GM12878 (cell line): Measurements from ENCODE around the gene CUTC. TPM values are rescaled to one million over a fixed set of nuclear protein-coding genes. Genes with fewer than 3 reads are reported as not detected.

Source experiments
- CHD2 ChIP-seq: IDR thresholded peaks from 2 replicates; pipeline ENCODE4 v1.6.1; 2011; ENCODE audit warnings: low read depth, low read length, improper control_type of control experiment, borderline replicate concordance
- DPF2 ChIP-seq: fragments of 450-650 bp; IDR thresholded peaks from 2 replicates; pipeline ENCODE4 v1.6.1; 2017; ENCODE audit warnings: mild to moderate bottlenecking
- EED ChIP-seq: sonication (generic); IDR thresholded peaks from 2 replicates; pipeline ENCODE4 v1.6.1; 2016; ENCODE audit warnings: antibody characterized with exemption, low read depth
- ESRRA ChIP-seq: IDR thresholded peaks from 2 replicates; pipeline ENCODE4 v1.6.1; 2012; ENCODE audit warnings: mild to moderate bottlenecking, low read length, improper control_type of control experiment
- ETV6 ChIP-seq, 2 experiments: fragments of 450-650 bp in 1 of 2; IDR thresholded peaks in 1 of 2; conservative IDR thresholded peaks in 1 of 2; 2 replicates each; pipeline ENCODE4 v1.6.1; 2014; ENCODE audit warnings: antibody characterized with exemption in 1 of 2, borderline replicate concordance in 1 of 2, low read depth in 1 of 2, mild to moderate bottlenecking in 1 of 2, moderate library complexity in 1 of 2
- FOS ChIP-seq: IDR thresholded peaks from 3 replicates; pipeline ENCODE4 v1.6.1; 2011; ENCODE audit warnings: borderline replicate concordance; ENCODE audit not compliant: insufficient read length; ENCODE audit errors: extremely low read depth
- FOXM1 ChIP-seq: IDR thresholded peaks from 2 replicates; pipeline ENCODE4 v1.6.1; 2012; ENCODE audit warnings: low read depth, mild to moderate bottlenecking, inconsistent platforms, low read length, moderate library complexity
- GATAD2B ChIP-seq: fragments of 450-650 bp; conservative IDR thresholded peaks from 2 replicates; pipeline ENCODE4 v1.6.1; 2017; ENCODE audit warnings: low read depth, mild to moderate bottlenecking, moderate library complexity
- HCFC1 ChIP-seq: fragments of 150-350 bp; IDR thresholded peaks from 2 replicates; pipeline ENCODE4 v1.6.1; 2014; ENCODE audit warnings: low read length
- MEF2B ChIP-seq: fragments of 450-650 bp; IDR thresholded peaks from 2 replicates; pipeline ENCODE4 v1.6.1; 2018; ENCODE audit warnings: mild to moderate bottlenecking, moderate library complexity; ENCODE audit not compliant: partially characterized antibody, poor library complexity, severe bottlenecking
- POLR2AphosphoS2 ChIP-seq: IDR thresholded peaks from 2 replicates; pipeline ENCODE4 v1.6.1; 2011; ENCODE audit warnings: low read depth, mild to moderate bottlenecking, low read length, improper control_type of control experiment, moderate library complexity
- POLR2AphosphoS5 ChIP-seq: IDR thresholded peaks from 2 replicates; pipeline ENCODE4 v1.6.1; 2011; ENCODE audit warnings: mild to moderate bottlenecking, low read length, inconsistent platforms
- SPI1 ChIP-seq: IDR thresholded peaks from 2 replicates; pipeline ENCODE4 v1.6.1; 2011; ENCODE audit warnings: low read depth, mild to moderate bottlenecking, low read length, moderate library complexity, borderline replicate concordance; ENCODE audit not compliant: insufficient read depth
- TAF1 ChIP-seq: IDR thresholded peaks from 2 replicates; pipeline ENCODE4 v1.6.1; 2011; ENCODE audit warnings: mild to moderate bottlenecking, low read depth, low read length, borderline replicate concordance
- TCF12 ChIP-seq: IDR thresholded peaks from 2 replicates; pipeline ENCODE4 v1.6.1; 2011; ENCODE audit warnings: low read depth, mild to moderate bottlenecking, low read length
- ZNF207 ChIP-seq: fragments of 450-650 bp; IDR thresholded peaks from 2 replicates; pipeline ENCODE4 v1.6.1; 2014; ENCODE audit warnings: antibody characterized with exemption, mild to moderate bottlenecking, borderline replicate concordance
- polyA plus RNA-seq, 11 experiments: library from polyadenylated mRNA; depleted of rRNA in 4 of 11; unstranded in 6 of 11; stranded (reverse) in 5 of 11; fragments of >200 nt; fragmentation: Nextera tagmentation in 4 of 11; fragmentation: Illumina TruSeq in 1 of 11; extraction: Ambion mirVana in 4 of 11; extraction: Trizol in 1 of 11; gene quantifications; 1 replicate in 1 of 11; 2 replicates in 10 of 11; pipeline versions ENCODE4 v1.2.1 to v1.2.3, GENCODE V29; 2011 to 2016; ENCODE audit warnings: inconsistent platforms in 2 of 11, missing spikeins in 2 of 11, low read depth in 1 of 11
- total RNA-seq, 4 experiments: library from RNA; depleted of rRNA in 3 of 4; stranded (reverse); fragments of >200 nt in 3 of 4; fragmentation: Illumina TruSeq in 1 of 4; extraction: Trizol in 1 of 4; gene quantifications; 2 replicates each; pipeline versions ENCODE4 v1.2.1 to v1.2.3, GENCODE V29; 2013 to 2021
- TF ChIP-seq, protein P1 (sequence below): fragments of 450-650 bp; IDR thresholded peaks from 2 replicates; pipeline ENCODE4 v1.6.1; 2014; ENCODE audit warnings: mild to moderate bottlenecking
- TF ChIP-seq, protein P2 (sequence below): IDR thresholded peaks from 2 replicates; pipeline ENCODE4 v1.6.1; 2012; ENCODE audit warnings: low read depth, low read length, improper control_type of control experiment
- TF ChIP-seq, protein P3 (sequence below): IDR thresholded peaks from 2 replicates; pipeline ENCODE4 v1.6.1; 2012; ENCODE audit warnings: low read length, inconsistent platforms
- TF ChIP-seq, protein P4 (sequence below): IDR thresholded peaks from 2 replicates; pipeline ENCODE4 v1.6.1; 2011; ENCODE audit warnings: low read depth, mild to moderate bottlenecking, low read length, moderate library complexity, borderline replicate concordance; ENCODE audit errors: extremely low read depth

The CUTC gene
- total and polyA plus RNA-seq, 10 of the 15 experiments (the other 5 are each of a cell fraction or from before 2014, with no cell fraction given), result 23.8 to 71.7 (median 40.8) TPM

- TF ChIP-seq, protein P1, sequence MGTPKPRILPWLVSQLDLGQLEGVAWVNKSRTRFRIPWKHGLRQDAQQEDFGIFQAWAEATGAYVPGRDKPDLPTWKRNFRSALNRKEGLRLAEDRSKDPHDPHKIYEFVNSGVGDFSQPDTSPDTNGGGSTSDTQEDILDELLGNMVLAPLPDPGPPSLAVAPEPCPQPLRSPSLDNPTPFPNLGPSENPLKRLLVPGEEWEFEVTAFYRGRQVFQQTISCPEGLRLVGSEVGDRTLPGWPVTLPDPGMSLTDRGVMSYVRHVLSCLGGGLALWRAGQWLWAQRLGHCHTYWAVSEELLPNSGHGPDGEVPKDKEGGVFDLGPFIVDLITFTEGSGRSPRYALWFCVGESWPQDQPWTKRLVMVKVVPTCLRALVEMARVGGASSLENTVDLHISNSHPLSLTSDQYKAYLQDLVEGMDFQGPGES, result no peak
- TF ChIP-seq, protein P2, sequence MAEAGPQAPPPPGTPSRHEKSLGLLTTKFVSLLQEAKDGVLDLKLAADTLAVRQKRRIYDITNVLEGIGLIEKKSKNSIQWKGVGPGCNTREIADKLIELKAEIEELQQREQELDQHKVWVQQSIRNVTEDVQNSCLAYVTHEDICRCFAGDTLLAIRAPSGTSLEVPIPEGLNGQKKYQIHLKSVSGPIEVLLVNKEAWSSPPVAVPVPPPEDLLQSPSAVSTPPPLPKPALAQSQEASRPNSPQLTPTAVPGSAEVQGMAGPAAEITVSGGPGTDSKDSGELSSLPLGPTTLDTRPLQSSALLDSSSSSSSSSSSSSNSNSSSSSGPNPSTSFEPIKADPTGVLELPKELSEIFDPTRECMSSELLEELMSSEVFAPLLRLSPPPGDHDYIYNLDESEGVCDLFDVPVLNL, result no peak
- TF ChIP-seq ZNF207, result no peak
- no peak for TF ChIP-seq TAF1
- no peak for TF ChIP-seq GATAD2B
- no peak for TF ChIP-seq HCFC1
- no peak for TF ChIP-seq DPF2
- TF ChIP-seq, protein P3, sequence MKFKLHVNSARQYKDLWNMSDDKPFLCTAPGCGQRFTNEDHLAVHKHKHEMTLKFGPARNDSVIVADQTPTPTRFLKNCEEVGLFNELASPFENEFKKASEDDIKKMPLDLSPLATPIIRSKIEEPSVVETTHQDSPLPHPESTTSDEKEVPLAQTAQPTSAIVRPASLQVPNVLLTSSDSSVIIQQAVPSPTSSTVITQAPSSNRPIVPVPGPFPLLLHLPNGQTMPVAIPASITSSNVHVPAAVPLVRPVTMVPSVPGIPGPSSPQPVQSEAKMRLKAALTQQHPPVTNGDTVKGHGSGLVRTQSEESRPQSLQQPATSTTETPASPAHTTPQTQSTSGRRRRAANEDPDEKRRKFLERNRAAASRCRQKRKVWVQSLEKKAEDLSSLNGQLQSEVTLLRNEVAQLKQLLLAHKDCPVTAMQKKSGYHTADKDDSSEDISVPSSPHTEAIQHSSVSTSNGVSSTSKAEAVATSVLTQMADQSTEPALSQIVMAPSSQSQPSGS, result no peak
- TF ChIP-seq CHD2, result no peak
- TF ChIP-seq FOS, result no peak
- TF ChIP-seq ETV6 (conservative IDR thresholded peaks at IDR 0.05 in 1 of 2, IDR thresholded peaks at IDR 0.05 in 1 of 2; ENCODE audit: borderline replicate concordance in 1 of 2, low read depth in 1 of 2), result no peak
- peak; percentile 95 for TF ChIP-seq SPI1
- TF ChIP-seq TCF12, result no peak
- no peak for TF ChIP-seq ESRRA
- TF ChIP-seq MEF2B, result no peak
- no peak for TF ChIP-seq FOXM1
- TF ChIP-seq, protein P4, sequence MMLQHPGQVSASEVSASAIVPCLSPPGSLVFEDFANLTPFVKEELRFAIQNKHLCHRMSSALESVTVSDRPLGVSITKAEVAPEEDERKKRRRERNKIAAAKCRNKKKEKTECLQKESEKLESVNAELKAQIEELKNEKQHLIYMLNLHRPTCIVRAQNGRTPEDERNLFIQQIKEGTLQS, result no peak
- TF ChIP-seq EED, result peak; percentile 47; the same call in 1 of the 2 replicates
- no peak for TF ChIP-seq POLR2AphosphoS5
- TF ChIP-seq POLR2AphosphoS2, result no peak
Observed at GRCh38 chr10:99685597-99685967, 46.5 kb upstream of the CUTC start (continued).
